Measurements from ENCODE around the gene OXA1L.
"Not testable (repeated sequence)": the region's sequence is repeated elsewhere in the genome, so short reads cannot be mapped to it uniquely, and the experiment has no call there.

OXA1L gene

GRCh38 chr14:22798528-22798927 is 32.0 kb downstream of the OXA1L start:
- DNase-seq (ENCODE audit: low read depth in 1 of 2, low spot score in 1 of 2), result no peak

GRCh38 chr14:22800346-22800745 is 33.9 kb downstream of the OXA1L start:
- no peak for DNase-seq (ENCODE audit: low read depth in 1 of 2, low spot score in 1 of 2)

GRCh38 chr14:22801716-22802115 is 35.2 kb downstream of the OXA1L start:
- no peak for DNase-seq (ENCODE audit: low read depth in 1 of 2, low spot score in 1 of 2)

- no peak for DNase-seq (ENCODE audit: low read depth in 1 of 2, low spot score in 1 of 2)
Measured at GRCh38 chr14:22802860-22803686, 36.6 kb downstream of the OXA1L start.

- no peak for DNase-seq (ENCODE audit: low read depth in 1 of 2, low spot score in 1 of 2)
Measured at GRCh38 chr14:22803687-22803974, 37.1 kb downstream of the OXA1L start.

- DNase-seq (ENCODE audit: low read depth in 1 of 2, low spot score in 1 of 2), result not testable (repeated sequence)
Measured at GRCh38 chr14:22805235-22805634, 38.7 kb downstream of the OXA1L start.

GRCh38 chr14:22807432-22808087 is 41.1 kb downstream of the OXA1L start:
- no peak for DNase-seq (ENCODE audit: low read depth in 1 of 2, low spot score in 1 of 2)

DNA sequence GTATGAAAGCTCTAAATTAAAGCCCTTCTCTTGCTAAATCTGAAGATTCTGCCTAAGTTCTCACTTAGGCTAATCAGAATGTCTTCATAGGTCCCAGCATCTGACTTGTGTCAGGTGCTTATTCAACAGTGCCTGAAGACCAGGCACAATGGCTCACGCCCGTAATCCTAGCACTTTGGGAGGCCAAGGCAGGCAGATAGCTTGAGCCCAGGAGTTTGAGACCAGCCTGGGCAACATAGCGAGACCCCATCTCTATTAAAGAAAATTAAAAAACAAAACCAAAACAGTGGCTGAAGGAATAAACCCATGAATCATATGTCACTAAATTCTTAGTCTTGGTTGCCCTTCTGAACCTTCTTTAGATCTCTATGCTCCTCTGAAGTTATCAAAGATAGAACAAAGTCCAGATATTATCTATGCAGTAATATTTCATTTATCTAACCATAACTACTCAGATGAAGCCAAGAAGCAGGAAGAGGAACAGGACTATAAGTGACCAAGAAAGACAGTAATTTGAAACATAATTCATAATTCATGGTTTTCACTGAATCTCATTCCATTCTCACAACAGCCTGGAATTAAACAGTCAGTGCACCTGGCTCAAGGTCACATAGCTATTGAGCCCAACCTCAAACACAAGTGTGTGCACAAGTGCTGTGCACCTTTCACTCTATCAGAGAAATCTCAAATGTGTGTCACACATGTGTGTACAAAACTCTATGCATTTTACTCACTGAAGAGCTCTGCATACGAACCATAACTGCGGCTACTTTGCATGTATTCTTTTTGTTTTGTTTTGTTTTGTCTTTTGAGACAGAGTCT is 42.1 kb downstream of the OXA1L start:
- DNase-seq (ENCODE audit: low read depth in 1 of 2, low spot score in 1 of 2), result no peak

- no peak for DNase-seq (ENCODE audit: low read depth in 1 of 2, low spot score in 1 of 2)
Measured at GRCh38 chr14:22811722-22812121, 45.2 kb downstream of the OXA1L start.

- DNase-seq (ENCODE audit: low read depth in 1 of 2, low spot score in 1 of 2), result no peak
Measured at GRCh38 chr14:22812744-22813143, 46.3 kb downstream of the OXA1L start.

GRCh38 chr14:22813145-22813544 is 46.7 kb downstream of the OXA1L start:
- DNase-seq (ENCODE audit: low read depth in 1 of 2, low spot score in 1 of 2), result no peak

GRCh38 chr14:22814373-22814772 is 47.9 kb downstream of the OXA1L start:
- no peak for DNase-seq (ENCODE audit: low read depth in 1 of 2, low spot score in 1 of 2)

GRCh38 chr14:22814941-22815713 is 48.6 kb downstream of the OXA1L start, which contains the start of gene SLC7A7:
SLC7A7 (minus strand) TSS chr14:22815435; CDS start chr14:22813398, 2,037 bp downstream.
- no peak for DNase-seq (ENCODE audit: low read depth in 1 of 2, low spot score in 1 of 2)

DNA sequence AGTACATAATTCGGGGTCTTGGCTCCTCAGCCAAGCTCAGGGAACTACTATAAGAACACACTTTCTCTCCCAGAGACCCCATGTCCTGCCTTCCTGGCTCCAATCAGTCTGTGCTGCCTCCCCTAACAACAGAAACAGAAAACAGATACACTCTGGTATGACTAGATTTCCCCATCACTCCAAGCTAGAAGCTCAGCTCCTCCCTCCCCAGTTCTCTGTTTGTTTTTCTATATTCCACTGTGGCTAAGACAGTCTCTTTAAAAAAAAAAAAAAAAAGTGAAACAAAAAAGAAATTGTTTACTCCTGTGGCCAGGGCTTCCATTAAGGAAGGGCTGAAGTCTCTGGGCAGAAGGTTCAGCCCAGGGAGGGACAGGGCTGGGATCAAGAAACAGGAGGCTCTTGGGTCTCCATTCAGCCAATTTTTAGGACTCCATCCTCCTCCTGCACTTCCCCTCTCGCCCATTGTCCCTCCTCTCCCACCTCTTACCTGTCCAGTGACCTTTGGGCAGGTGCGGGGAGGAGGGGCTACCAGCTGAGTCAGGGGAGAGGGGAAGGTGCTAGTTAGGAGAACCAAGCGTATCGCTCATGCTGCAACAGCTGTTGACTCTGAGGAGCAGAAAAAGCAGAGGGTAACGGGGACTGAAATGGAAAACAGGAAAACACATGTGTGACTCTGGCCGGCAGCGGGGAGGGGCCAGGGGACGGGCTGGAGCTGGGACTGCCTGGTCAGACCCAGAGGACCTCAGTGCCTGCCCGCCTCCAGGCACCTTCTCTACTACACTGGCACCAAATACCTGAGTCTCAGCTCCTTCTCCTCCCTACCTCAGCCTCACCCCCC is 52.9 kb downstream of the OXA1L start:
- DNase-seq (ENCODE audit: low read depth in 1 of 2, low spot score in 1 of 2), result no peak

GRCh38 chr14:22820731-22821130 is 54.2 kb downstream of the OXA1L start:
- DNase-seq (ENCODE audit: low read depth in 1 of 2, low spot score in 1 of 2), result no peak

- DNase-seq (ENCODE audit: low read depth in 1 of 2, low spot score in 1 of 2), result no peak
Measured at GRCh38 chr14:22821193-22822015, 54.9 kb downstream of the OXA1L start.

- no peak for DNase-seq (ENCODE audit: low read depth in 1 of 2, low spot score in 1 of 2)
Measured at GRCh38 chr14:22822016-22822570, 55.6 kb downstream of the OXA1L start.

Data from activated CD4-positive, alpha-beta T cell treated with anti-CD3 and anti-CD28 coated beads, Interleukin-2, amount 50 U/mL, for 24 hours (primary cell).